H9 (cell line): ENCODE results near the gene TMEM205. TPM values are rescaled to one million over a fixed set of nuclear protein-coding genes. Genes with fewer than 3 reads are reported as not detected.

ENCODE experiments used
- DNase-seq: peaks from one replicate; pipeline ENCODE4 v3.0.0-alpha.2; 2017
- H2AFZ ChIP-seq: one replicate; pipeline ENCODE4 v1.6.1; 2013; ENCODE audit warnings: mild to moderate bottlenecking, low read length, control low read depth, moderate library complexity
- H2AK5ac ChIP-seq: 2 replicates; pipeline ENCODE4 v1.6.1; 2013; ENCODE audit warnings: low read length, control low read depth, mixed read lengths; ENCODE audit not compliant: insufficient read length
- H2BK120ac ChIP-seq: one replicate; pipeline ENCODE4 v1.6.1; 2013; ENCODE audit warnings: low read depth, mild to moderate bottlenecking, low read length, control low read depth, inconsistent platforms; ENCODE audit not compliant: poor library complexity, severe bottlenecking
- H2BK12ac ChIP-seq: 2 replicates; pipeline ENCODE4 v1.6.1; 2013; ENCODE audit warnings: low read length, control low read depth, mixed read lengths, low read depth; ENCODE audit not compliant: insufficient read length
- H2BK15ac ChIP-seq: 2 replicates; pipeline ENCODE4 v1.6.1; 2013; ENCODE audit warnings: low read depth, low read length, control low read depth
- H2BK20ac ChIP-seq: one replicate; pipeline ENCODE4 v1.6.1; 2013; ENCODE audit warnings: low read depth, mild to moderate bottlenecking, low read length, control low read depth, inconsistent platforms; ENCODE audit not compliant: poor library complexity, severe bottlenecking
- H2BK5ac ChIP-seq: 2 replicates; pipeline ENCODE4 v1.6.1; 2013; ENCODE audit warnings: low read length, control low read depth, mixed read lengths; ENCODE audit not compliant: insufficient read length
- H3K14ac ChIP-seq: 2 replicates; pipeline ENCODE4 v1.6.1; 2013; ENCODE audit warnings: low read length, control low read depth; ENCODE audit not compliant: insufficient read depth
- H3K18ac ChIP-seq: 2 replicates; pipeline ENCODE4 v1.6.1; 2013; ENCODE audit warnings: low read depth, mild to moderate bottlenecking, mixed read lengths, low read length, control low read depth; ENCODE audit not compliant: insufficient read length
- H3K23ac ChIP-seq: 2 replicates; pipeline ENCODE4 v1.6.1; 2013; ENCODE audit warnings: low read length, control low read depth, mixed read lengths, low read depth; ENCODE audit not compliant: insufficient read length
- H3K23me2 ChIP-seq: 2 replicates; pipeline ENCODE4 v1.6.1; 2013; ENCODE audit warnings: low read depth, mild to moderate bottlenecking, mixed read lengths, low read length, control low read depth; ENCODE audit not compliant: insufficient read length, poor library complexity, severe bottlenecking
- H3K27ac ChIP-seq: 2 replicates; pipeline ENCODE4 v1.5.1; 2013; ENCODE audit warnings: low read length, control low read depth, mixed read lengths, low read depth; ENCODE audit not compliant: insufficient read length
- H3K27me3 ChIP-seq: 2 replicates; pipeline ENCODE4 v1.6.1; 2013; ENCODE audit warnings: low read length, control low read depth, inconsistent platforms; ENCODE audit not compliant: insufficient read depth
- H3K4ac ChIP-seq: 2 replicates; pipeline ENCODE4 v1.6.1; 2013; ENCODE audit warnings: low read depth, mild to moderate bottlenecking, control low read depth, inconsistent platforms, low read length, moderate library complexity
- H3K4me1 ChIP-seq: 2 replicates; pipeline ENCODE4 v1.6.1; 2013; ENCODE audit warnings: low read length, control low read depth, inconsistent platforms; ENCODE audit not compliant: insufficient read depth
- H3K4me2 ChIP-seq: 2 replicates; pipeline ENCODE4 v1.6.1; 2013; ENCODE audit warnings: low read length, control low read depth, mixed read lengths; ENCODE audit not compliant: insufficient read length, insufficient read depth
- H3K56ac ChIP-seq: 2 replicates; pipeline ENCODE4 v1.6.1; 2013; ENCODE audit warnings: low read depth, mild to moderate bottlenecking, mixed read lengths, low read length, control low read depth; ENCODE audit not compliant: insufficient read length
- H3K79me1 ChIP-seq: 2 replicates; pipeline ENCODE4 v1.6.1; 2013; ENCODE audit warnings: low read depth, mild to moderate bottlenecking, moderate library complexity, low read length, control low read depth, inconsistent platforms; ENCODE audit not compliant: insufficient read depth, poor library complexity, severe bottlenecking
- H3K79me2 ChIP-seq: 2 replicates; pipeline ENCODE4 v1.6.1; 2013; ENCODE audit warnings: low read length, control low read depth, inconsistent platforms; ENCODE audit not compliant: insufficient read depth
- H3K9ac ChIP-seq: 2 replicates; pipeline ENCODE4 v1.6.1; 2013; ENCODE audit warnings: low read length, control low read depth, mixed read lengths; ENCODE audit not compliant: insufficient read length; ENCODE audit errors: extremely low read depth
- H3K9me3 ChIP-seq: one replicate; pipeline ENCODE4 v1.6.1; 2013; ENCODE audit warnings: low read depth, low read length, inconsistent platforms; ENCODE audit not compliant: control insufficient read depth
- H3T11ph ChIP-seq: one replicate; pipeline ENCODE4 v1.6.1; 2013; ENCODE audit warnings: mild to moderate bottlenecking, low read length, control low read depth, inconsistent platforms
- H4K20me1 ChIP-seq: one replicate; pipeline ENCODE4 v1.6.1; 2013; ENCODE audit not compliant: control insufficient read depth, insufficient read length, insufficient read depth
- H4K5ac ChIP-seq: 2 replicates; pipeline ENCODE4 v1.6.1; 2013; ENCODE audit warnings: low read depth, mild to moderate bottlenecking, mixed read lengths, low read length, control low read depth; ENCODE audit not compliant: insufficient read length
- H4K8ac ChIP-seq: replicated peaks from 2 replicates; pipeline ENCODE4 v1.6.1; 2013; ENCODE audit warnings: low read length, control low read depth, mixed read lengths, low read depth; ENCODE audit not compliant: insufficient read length
- H4K91ac ChIP-seq: 2 replicates; pipeline ENCODE4 v1.6.1; 2013; ENCODE audit warnings: low read depth, mild to moderate bottlenecking, moderate library complexity, mixed read lengths, low read length, control low read depth; ENCODE audit not compliant: insufficient read length
- H3K27ac Mint-ChIP-seq, 3 experiments: 2 replicates in 2 of 3; 3 replicates in 1 of 3; pipeline ENCODE4 v1.8.0; 2020 to 2021; ENCODE audit warnings: mixed read lengths in 3 of 3, mild to moderate bottlenecking in 1 of 3, moderate library complexity in 1 of 3
- H3K27me3 Mint-ChIP-seq: 2 replicates; pipeline ENCODE4 v1.8.0; 2021; ENCODE audit warnings: low read depth, mild to moderate bottlenecking, moderate library complexity, mixed read lengths
- H3K36me3 Mint-ChIP-seq, 3 experiments: 2 replicates in 2 of 3; 3 replicates in 1 of 3; pipeline ENCODE4 v1.8.0; 2020 to 2021; ENCODE audit warnings: low read depth in 3 of 3, mixed read lengths in 3 of 3; ENCODE audit not compliant: insufficient read depth in 1 of 3
- H3K4me1 Mint-ChIP-seq, 2 experiments: 2 replicates each; pipeline ENCODE4 v1.8.0; 2020; ENCODE audit warnings: mixed read lengths in 2 of 2
- H3K4me3 Mint-ChIP-seq, 2 experiments: 2 replicates in 1 of 2; 3 replicates in 1 of 2; pipeline ENCODE4 v1.8.0; 2020 to 2021; ENCODE audit warnings: mild to moderate bottlenecking in 2 of 2, mixed read lengths in 2 of 2, moderate library complexity in 1 of 2
- H3K9me3 Mint-ChIP-seq, 2 experiments: 2 replicates in 1 of 2; 3 replicates in 1 of 2; pipeline ENCODE4 v1.8.0; 2020; ENCODE audit warnings: mild to moderate bottlenecking in 2 of 2, mixed read lengths in 2 of 2, moderate library complexity in 1 of 2
- WGBS: extraction: QIAGEN DNeasy Blood & Tissue Kit; methylation state at CpG from one replicate; pipeline ENCODE4 v1.1.7; 2013; ENCODE audit warnings: missing lambda C conversion rate, low lambda C conversion rate, mixed read lengths; ENCODE audit not compliant: insufficient read length; ENCODE audit errors: extremely low coverage; 5-methylcytosine and 5-hydroxymethylcytosine counted together
- total RNA-seq: library from RNA; stranded (reverse); gene quantifications from 2 replicates; pipeline ENCODE4 v1.2.1, GENCODE V29; 2021
- TF ChIP-seq, protein P1 (sequence below): fragments of 200-600 bp; sonication (generic); conservative IDR thresholded peaks from 3 replicates; pipeline ENCODE4 v1.8.0; 2021; ENCODE audit warnings: antibody characterized with exemption, mild to moderate bottlenecking

The TMEM205 gene
- total RNA-seq, 1 experiment from 2014 or later: 69.7 TPM

GRCh38 chr19:11349171-11349570 is 3.1 kb upstream of the TMEM205 start:
- Histone ChIP-seq H3K4me2 (no peak overlapping the region), H2BK5ac (no peak overlapping the region), H3K27ac (no peak overlapping the region), H3K4me1 (no peaks in the 10 kb centered on the region; the same call in 1 of the 2 replicates), H2BK12ac (no peak overlapping the region), H3K79me2 (no peaks in the 10 kb centered on the region), H4K20me1 (no peaks in the 10 kb centered on the region), H3K14ac (no peak overlapping the region), H2AK5ac (no peak overlapping the region), H2BK20ac (no peak overlapping the region), H4K5ac (no peak overlapping the region), H3K4ac (no peak overlapping the region), H3K18ac (no peak overlapping the region), H2AFZ (no peak overlapping the region), H3T11ph (no peak overlapping the region), H4K91ac (no peak overlapping the region), H3K79me1 (no peaks in the 10 kb centered on the region), H3K56ac (no peak overlapping the region), H3K9me3 (no peaks in the 10 kb centered on the region), H2BK120ac (no peak overlapping the region), H3K9ac (no peak overlapping the region), H4K8ac (no peak overlapping the region), H3K23ac (no peak overlapping the region), H3K23me2 (peaks cover 8% of the 10 kb centered on the region), H3K27me3 (no peaks in the 10 kb centered on the region), H2BK15ac (no peak overlapping the region)
- peaks cover 0 to 8% (median 0%) of the 10 kb centered on the region in 3 experiments; a peak in 3 of 7 replicates for H3K36me3 Mint-ChIP-seq
- no peak overlapping the region for H3K4me3 Mint-ChIP-seq
- H3K9me3 Mint-ChIP-seq: peaks cover 3 to 7% of the 10 kb centered on the region in 2 experiments; a peak in 3 of 5 replicates
- TF ChIP-seq, protein P1, sequence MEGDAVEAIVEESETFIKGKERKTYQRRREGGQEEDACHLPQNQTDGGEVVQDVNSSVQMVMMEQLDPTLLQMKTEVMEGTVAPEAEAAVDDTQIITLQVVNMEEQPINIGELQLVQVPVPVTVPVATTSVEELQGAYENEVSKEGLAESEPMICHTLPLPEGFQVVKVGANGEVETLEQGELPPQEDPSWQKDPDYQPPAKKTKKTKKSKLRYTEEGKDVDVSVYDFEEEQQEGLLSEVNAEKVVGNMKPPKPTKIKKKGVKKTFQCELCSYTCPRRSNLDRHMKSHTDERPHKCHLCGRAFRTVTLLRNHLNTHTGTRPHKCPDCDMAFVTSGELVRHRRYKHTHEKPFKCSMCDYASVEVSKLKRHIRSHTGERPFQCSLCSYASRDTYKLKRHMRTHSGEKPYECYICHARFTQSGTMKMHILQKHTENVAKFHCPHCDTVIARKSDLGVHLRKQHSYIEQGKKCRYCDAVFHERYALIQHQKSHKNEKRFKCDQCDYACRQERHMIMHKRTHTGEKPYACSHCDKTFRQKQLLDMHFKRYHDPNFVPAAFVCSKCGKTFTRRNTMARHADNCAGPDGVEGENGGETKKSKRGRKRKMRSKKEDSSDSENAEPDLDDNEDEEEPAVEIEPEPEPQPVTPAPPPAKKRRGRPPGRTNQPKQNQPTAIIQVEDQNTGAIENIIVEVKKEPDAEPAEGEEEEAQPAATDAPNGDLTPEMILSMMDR: no peak
- peaks cover 19 to 22% of the 10 kb centered on the region in 2 experiments for H3K4me1 Mint-ChIP-seq
- DNase-seq: no peak
- WGBS: no CpG with 5 or more reads among the region's 4 CpGs
- H3K27ac Mint-ChIP-seq: no peak overlapping the region
- peaks cover 23% of the 10 kb centered on the region for H3K27me3 Mint-ChIP-seq
